ENCODE results near the gene RELB. TPM values are rescaled to one million over a fixed set of nuclear protein-coding genes. Genes with fewer than 3 reads are reported as not detected.

RELB gene
- polyA plus RNA-seq, 4 donors, result 4.4 to 6.6 (median 5.5) TPM

GRCh38 chr19:45076029-45076850 lies 75.0 kb downstream of the RELB start, which contains the start of gene ZNF296:
ZNF296 (minus strand) TSS chr19:45076478; CDS start chr19:45076373, 105 bp downstream.
- DNase-seq (ENCODE audit: low read depth in 4 of 4, low spot score in 3 of 4), result no peak

- no peak for DNase-seq (ENCODE audit: low read depth in 4 of 4, low spot score in 3 of 4)
Observed at GRCh38 chr19:45076851-45077730, 75.8 kb downstream of the RELB start.

DNA sequence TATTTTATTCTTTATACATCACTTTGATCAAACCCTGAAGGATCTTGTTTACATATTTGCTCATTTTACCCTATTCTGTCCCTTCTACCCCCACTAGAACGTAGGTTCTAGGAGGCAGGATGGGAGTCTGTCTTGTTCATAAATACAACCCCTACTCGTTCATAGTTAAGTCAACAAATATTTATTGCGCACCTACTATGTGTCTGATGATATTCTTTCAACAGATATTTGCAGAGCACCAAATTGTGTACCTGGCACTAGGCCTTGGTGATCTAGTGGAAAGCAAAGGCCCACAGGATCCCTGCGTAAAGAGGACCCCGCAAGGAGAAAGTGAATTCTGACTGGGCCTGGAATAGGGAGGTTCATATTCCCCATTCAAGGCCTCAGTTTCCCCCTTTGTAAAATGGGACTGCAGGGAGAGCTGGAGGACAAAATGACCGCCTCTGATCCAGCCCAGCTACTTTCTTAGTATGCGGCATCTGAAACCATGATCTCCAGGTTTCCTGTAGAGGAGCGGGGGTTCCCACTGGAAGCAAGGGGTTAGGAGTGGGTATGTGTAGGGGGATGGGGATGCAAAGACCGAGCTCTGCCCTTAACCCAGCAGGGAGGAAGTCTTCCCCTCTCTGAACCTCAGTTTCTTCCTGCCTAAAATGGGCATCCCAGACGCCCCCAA lies 77.3 kb downstream of the RELB start:
- no peak for DNase-seq (ENCODE audit: low read depth in 4 of 4, low spot score in 3 of 4)

DNA sequence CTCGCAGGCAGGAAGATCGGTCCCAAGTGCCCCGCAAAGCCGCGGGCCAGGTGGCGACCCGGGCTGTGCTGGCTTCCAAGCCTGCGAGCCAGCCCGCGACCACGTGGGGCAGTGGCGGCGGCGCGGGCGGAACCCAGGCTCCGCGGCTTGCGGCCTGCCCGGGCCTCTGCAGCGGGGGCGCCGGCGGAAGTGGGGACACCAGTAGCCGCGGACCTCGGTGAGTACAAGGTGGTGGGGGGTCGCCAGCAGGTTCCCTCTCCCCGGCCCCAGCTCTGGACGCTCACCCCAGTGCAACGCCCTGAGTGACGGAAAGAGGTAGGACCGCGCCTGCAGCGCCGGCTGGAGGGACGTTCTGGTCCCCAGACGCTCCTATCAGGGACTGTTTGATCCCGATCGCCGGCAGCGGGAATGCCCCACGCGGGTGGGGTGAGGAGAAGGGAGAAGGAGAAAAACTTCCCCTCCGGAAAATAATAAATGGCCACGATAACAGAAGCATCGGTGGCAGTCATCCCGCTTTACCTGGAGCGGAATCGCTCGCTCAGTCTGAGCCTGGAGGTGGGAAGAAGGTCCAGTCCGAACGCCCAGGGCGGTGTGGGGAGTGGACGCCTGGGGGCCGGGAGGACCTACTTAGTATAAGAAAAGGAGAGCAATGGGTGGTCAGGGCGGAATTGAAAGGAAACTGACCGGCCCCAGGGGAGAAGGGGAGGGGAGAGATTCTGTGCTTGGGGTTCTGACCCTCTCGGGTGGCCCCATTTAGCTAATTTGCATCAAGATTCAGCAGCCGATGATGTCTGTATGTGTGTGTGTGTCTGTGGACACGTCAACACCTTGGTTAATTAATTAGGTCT lies 78.0 kb downstream of the RELB start, which contains the start of gene GEMIN7:
Gene GEMIN7, plus strand, starts transcription at position 198 of the 848 bp plus-strand sequence. CDS start 10,855 bp downstream, outside the sequence.
- DNase-seq (ENCODE audit: low read depth in 4 of 4, low spot score in 3 of 4), result no peak

- no peak for DNase-seq (ENCODE audit: low read depth in 4 of 4, low spot score in 3 of 4)
Observed at GRCh38 chr19:45079911-45080370, 78.7 kb downstream of the RELB start.

- no peak for DNase-seq (ENCODE audit: low read depth in 4 of 4, low spot score in 3 of 4)
Observed at GRCh38 chr19:45082170-45082569, 80.9 kb downstream of the RELB start.

GRCh38 chr19:45086480-45086879 lies 85.2 kb downstream of the RELB start:
- no peak for DNase-seq (ENCODE audit: low read depth in 4 of 4, low spot score in 3 of 4)

GRCh38 chr19:45087531-45087930 lies 86.3 kb downstream of the RELB start:
- DNase-seq (ENCODE audit: low read depth in 4 of 4, low spot score in 3 of 4), result no peak

Other genes with a start within 250 kb of the RELB start
- gene CBLC, start 223.6 kb upstream of the RELB start, polyA plus RNA-seq (ENCODE audit: insufficient read length in 4 of 4), result 1 to 10 TPM in 3 of 4 donors, under 1 TPM in 1; 0.25 to 7.9 (median 6.0) TPM
- gene BCAM, start 192.4 kb upstream of the RELB start, polyA plus RNA-seq (ENCODE audit: insufficient read length in 4 of 4), result 100 to 1,000 TPM in 3 of 4 donors, 10 to 100 TPM in 1; 71.5 to 730 (median 500) TPM
- 100 to 1,000 TPM in 3 of 4 donors, 10 to 100 TPM in 1; 74.3 to 165 (median 151) TPM for gene NECTIN2, start 155.2 kb upstream of the RELB start, polyA plus RNA-seq (ENCODE audit: insufficient read length in 4 of 4)
- gene TOMM40, start 110.2 kb upstream of the RELB start, polyA plus RNA-seq (ENCODE audit: insufficient read length in 4 of 4), result 10 to 100 TPM; 27.3 to 53.4 (median 43.9) TPM
- 100 to 1,000 TPM in 3 of 4 donors, 10 to 100 TPM in 1; 51.2 to 397 (median 259) TPM for gene APOE, start 95.7 kb upstream of the RELB start, polyA plus RNA-seq (ENCODE audit: insufficient read length in 4 of 4)
- gene APOC1, start 86.9 kb upstream of the RELB start, polyA plus RNA-seq (ENCODE audit: insufficient read length in 4 of 4), result 10 to 100 TPM in 2 of 4 donors, 1 to 10 TPM in 2; 8.7 to 25.0 (median 9.9) TPM
- not detected for gene APOC4, start 59.2 kb upstream of the RELB start, polyA plus RNA-seq (ENCODE audit: insufficient read length in 4 of 4)
- 10 to 100 TPM in 2 of 4 donors, 1 to 10 TPM in 2; 4.3 to 12.8 (median 8.8) TPM for gene APOC2, start 55.4 kb upstream of the RELB start, polyA plus RNA-seq (ENCODE audit: insufficient read length in 4 of 4)
- gene CLPTM1, start 46.1 kb upstream of the RELB start, polyA plus RNA-seq (ENCODE audit: insufficient read length in 4 of 4), result 100 to 1,000 TPM in 2 of 4 donors, 10 to 100 TPM in 2; 70.4 to 125 (median 103) TPM
- 10 to 100 TPM; 55.9 to 94.2 (median 64.6) TPM for gene CLASRP, start 37.6 kb downstream of the RELB start, polyA plus RNA-seq (ENCODE audit: insufficient read length in 4 of 4)
- gene ZNF296, start 75.0 kb downstream of the RELB start, polyA plus RNA-seq (ENCODE audit: insufficient read length in 4 of 4), result 1 to 10 TPM in 1 of 4 donors, under 1 TPM in 3; 0.45 to 2.5 (median 0.76) TPM
- gene GEMIN7, start 77.8 kb downstream of the RELB start, polyA plus RNA-seq (ENCODE audit: insufficient read length in 4 of 4), result 10 to 100 TPM; 16.6 to 27.3 (median 22.5) TPM
- gene PPP1R37, start 91.7 kb downstream of the RELB start, polyA plus RNA-seq (ENCODE audit: insufficient read length in 4 of 4), result 10 to 100 TPM; 15.2 to 38.9 (median 26.5) TPM
- under 1 TPM; 0.06 to 0.21 (median 0.13) TPM for gene NKPD1, start 159.5 kb downstream of the RELB start, polyA plus RNA-seq (ENCODE audit: insufficient read length in 4 of 4)
- 10 to 100 TPM; 11.6 to 48.6 (median 30.8) TPM for gene TRAPPC6A, start 176.8 kb downstream of the RELB start, polyA plus RNA-seq (ENCODE audit: insufficient read length in 4 of 4)
- 10 to 100 TPM in 1 of 4 donors, 1 to 10 TPM in 3; 6.7 to 10.1 (median 9.2) TPM for gene BLOC1S3, start 177.3 kb downstream of the RELB start, polyA plus RNA-seq (ENCODE audit: insufficient read length in 4 of 4)
- gene EXOC3L2, start 243.9 kb downstream of the RELB start, polyA plus RNA-seq (ENCODE audit: insufficient read length in 4 of 4), result 10 to 100 TPM in 1 of 4 donors, 1 to 10 TPM in 3; 4.4 to 10.7 (median 7.1) TPM
- 10 to 100 TPM; 33.2 to 45.1 (median 38.6) TPM for gene MARK4, start 249.8 kb downstream of the RELB start, polyA plus RNA-seq (ENCODE audit: insufficient read length in 4 of 4)